Measurements from ENCODE around the gene CPNE2.

CPNE2 gene

GRCh38 chr16:57143149-57143921 is 51.0 kb downstream of the CPNE2 start:
- DNase-seq (ENCODE audit: low spot score in 2 of 2) = no peak
- Histone ChIP-seq H3K9me3 (no peaks in the 10 kb centered on the region), H3K36me3 (replicated peaks) (no peaks in the 10 kb centered on the region), H3K27me3 (ENCODE audit: low read depth) (no peaks in the 10 kb centered on the region), H3K4me1 (no peaks in the 10 kb centered on the region), H3K4me3 (no peak overlapping the region)
- in situ Hi-C loops (cut with MboI; ENCODE audit: low sequenced_read_pairs) = no loop called here

GRCh38 chr16:57144027-57144426 is 51.6 kb downstream of the CPNE2 start:
- H3K4me1 ChIP-seq = no peaks in the 10 kb centered on the region
- in situ Hi-C loops (cut with MboI; ENCODE audit: low sequenced_read_pairs) = no loop called here
- no peaks in the 10 kb centered on the region for H3K9me3 ChIP-seq

DNA sequence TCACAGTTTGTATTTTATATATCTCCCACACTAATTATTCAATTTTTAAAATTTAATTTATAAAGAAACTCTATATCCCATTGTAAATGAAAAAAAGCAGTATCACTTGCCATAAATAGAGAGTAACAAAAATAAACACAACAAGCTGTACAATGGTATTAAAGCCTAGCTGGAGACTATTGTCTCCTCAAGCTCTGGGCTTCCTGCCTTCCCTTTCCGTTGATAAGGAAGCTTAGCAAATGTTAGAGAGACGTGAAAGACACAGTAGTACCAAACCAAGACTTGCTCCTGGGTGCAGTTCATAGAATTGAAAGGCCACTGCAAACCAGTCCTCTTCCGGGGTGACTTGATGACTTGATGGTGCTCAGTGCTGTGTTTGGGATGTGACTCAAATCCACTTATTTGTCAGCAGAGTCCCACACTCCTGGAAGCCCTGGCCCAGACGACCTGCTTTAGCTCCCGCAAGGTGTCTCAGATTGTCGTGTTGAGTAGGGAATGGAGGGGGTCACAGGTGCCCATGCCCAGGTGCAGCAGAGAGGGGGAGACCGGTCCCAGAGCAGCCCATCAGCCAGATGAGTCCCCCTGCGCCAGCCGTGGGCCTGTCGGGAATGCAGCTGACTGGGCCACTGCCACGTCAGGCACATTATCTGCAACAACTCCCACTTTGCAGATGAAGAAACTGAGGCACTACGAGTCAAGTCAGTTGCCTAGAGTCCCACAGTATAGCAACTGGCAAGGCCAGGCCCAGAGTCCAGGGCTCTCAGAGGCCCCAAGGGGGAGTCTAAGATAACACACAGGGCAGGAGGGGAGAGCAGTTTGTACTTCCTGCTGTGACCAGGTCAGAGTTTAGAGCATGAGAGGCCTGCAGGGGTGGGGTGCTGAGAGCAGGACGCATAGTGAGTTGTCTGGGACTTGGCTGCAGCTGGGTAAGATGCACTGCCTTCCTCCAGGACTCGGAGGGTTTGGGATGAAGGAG is 53.0 kb downstream of the CPNE2 start:
- in situ Hi-C loops (cut with MboI; ENCODE audit: low sequenced_read_pairs) = no loop called here
- no peak for DNase-seq (ENCODE audit: low spot score in 2 of 2)
- H3K9me3 ChIP-seq = no peaks in the 10 kb centered on the region
- H3K4me3 ChIP-seq = no peak overlapping the region
- no peaks in the 10 kb centered on the region for H3K27me3 ChIP-seq (ENCODE audit: low read depth)
- no peaks in the 10 kb centered on the region for H3K36me3 ChIP-seq (replicated peaks)
- no peaks in the 10 kb centered on the region for H3K4me1 ChIP-seq

More at GRCh38 chr16:57144027-57144426, 51.6 kb downstream of the CPNE2 start:
- Histone ChIP-seq H3K27me3 (ENCODE audit: low read depth) (no peaks in the 10 kb centered on the region), H3K36me3 (replicated peaks) (no peaks in the 10 kb centered on the region), H3K4me3 (no peak overlapping the region)
- no peak for DNase-seq (ENCODE audit: low spot score in 2 of 2)

DNA sequence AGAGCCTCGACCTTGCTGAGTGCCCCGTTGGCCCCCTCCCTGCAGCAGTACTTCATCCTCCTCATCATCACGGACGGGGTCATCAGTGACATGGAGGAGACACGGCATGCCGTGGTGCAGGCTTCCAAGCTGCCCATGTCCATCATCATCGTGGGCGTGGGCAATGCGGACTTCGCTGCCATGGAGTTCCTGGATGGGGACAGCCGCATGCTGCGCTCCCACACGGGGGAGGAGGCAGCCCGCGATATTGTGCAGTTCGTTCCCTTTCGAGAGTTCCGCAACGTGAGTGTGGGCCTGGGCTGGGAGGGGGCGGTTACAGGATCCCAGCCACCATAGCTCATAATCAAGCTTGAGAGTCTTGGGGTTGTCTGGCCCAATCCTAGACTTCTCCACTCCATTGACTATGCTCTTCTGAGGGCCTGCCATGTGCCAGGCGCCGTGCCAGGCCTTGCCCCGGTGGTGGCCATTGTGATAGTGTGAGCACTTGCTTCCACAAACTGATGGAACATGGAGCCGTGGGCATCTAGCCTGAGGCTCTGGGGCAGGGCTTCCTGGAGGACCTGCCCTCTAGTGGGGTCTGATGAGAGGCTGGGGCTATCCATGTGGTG is 53.8 kb downstream of the CPNE2 start:
- no peak for DNase-seq (ENCODE audit: low spot score in 2 of 2)
- in situ Hi-C loops (cut with MboI; ENCODE audit: low sequenced_read_pairs) = no loop called here
- no peak overlapping the region for H3K4me3 ChIP-seq

GRCh38 chr16:57146735-57147134 is 54.4 kb downstream of the CPNE2 start:
- no peaks in the 10 kb centered on the region; the same call in 1 of the 2 replicates for H3K36me3 ChIP-seq (replicated peaks)
- in situ Hi-C loops (cut with MboI; ENCODE audit: low sequenced_read_pairs) = no loop called here
- no peaks in the 10 kb centered on the region for H3K9me3 ChIP-seq
- no peaks in the 10 kb centered on the region for H3K27me3 ChIP-seq (ENCODE audit: low read depth)
- DNase-seq (ENCODE audit: low spot score in 2 of 2) = peak in 1 of 2 experiments; percentile 39
- no peak overlapping the region for H3K4me3 ChIP-seq
- H3K4me1 ChIP-seq = no peaks in the 10 kb centered on the region

More for the DNA sequence above, 53.8 kb downstream of the CPNE2 start:
- H3K27me3 ChIP-seq (ENCODE audit: low read depth) = no peaks in the 10 kb centered on the region
- H3K4me1 ChIP-seq = no peaks in the 10 kb centered on the region
- no peaks in the 10 kb centered on the region; the same call in 1 of the 2 replicates for H3K36me3 ChIP-seq (replicated peaks)
- H3K9me3 ChIP-seq = no peaks in the 10 kb centered on the region

- Histone ChIP-seq H3K36me3 (replicated peaks) (peaks cover 8% of the 10 kb centered on the region), H3K4me1 (no peaks in the 10 kb centered on the region), H3K4me3 (no peak overlapping the region), H3K27me3 (ENCODE audit: low read depth) (no peaks in the 10 kb centered on the region), H3K9me3 (no peaks in the 10 kb centered on the region)
- DNase-seq (ENCODE audit: low spot score in 2 of 2) = no peak
- in situ Hi-C loops (cut with MboI; ENCODE audit: low sequenced_read_pairs) = no loop called here
Observed at GRCh38 chr16:57147381-57148221, 55.2 kb downstream of the CPNE2 start.

DNA sequence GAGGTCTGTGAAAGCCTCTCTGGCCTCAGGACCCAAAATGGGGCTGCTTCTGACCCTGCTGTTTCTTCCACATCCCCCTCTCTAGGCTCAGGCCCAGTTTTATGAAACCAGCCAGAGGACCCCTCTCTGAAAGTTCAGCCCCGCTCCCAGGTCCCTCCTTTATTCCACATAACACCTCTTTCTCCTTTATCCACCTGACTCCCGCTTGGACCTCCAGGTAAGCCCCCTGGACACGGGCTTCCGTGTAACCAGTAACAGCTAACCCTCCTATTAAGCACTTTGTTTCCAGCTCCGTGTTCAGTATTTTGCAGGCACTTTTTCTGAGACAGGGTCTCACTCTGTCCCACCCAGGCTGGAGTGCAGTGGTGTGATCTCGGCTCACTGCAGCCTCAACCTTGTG is 56.1 kb downstream of the CPNE2 start:
- no peak overlapping the region for H3K4me3 ChIP-seq
- no peaks in the 10 kb centered on the region for H3K9me3 ChIP-seq
- DNase-seq (ENCODE audit: low spot score in 2 of 2) = no peak
- in situ Hi-C loops (cut with MboI; ENCODE audit: low sequenced_read_pairs) = no loop called here
- no peaks in the 10 kb centered on the region for H3K27me3 ChIP-seq (ENCODE audit: low read depth)
- peaks cover 17% of the 10 kb centered on the region for H3K36me3 ChIP-seq (replicated peaks)
- no peaks in the 10 kb centered on the region for H3K4me1 ChIP-seq

DNA sequence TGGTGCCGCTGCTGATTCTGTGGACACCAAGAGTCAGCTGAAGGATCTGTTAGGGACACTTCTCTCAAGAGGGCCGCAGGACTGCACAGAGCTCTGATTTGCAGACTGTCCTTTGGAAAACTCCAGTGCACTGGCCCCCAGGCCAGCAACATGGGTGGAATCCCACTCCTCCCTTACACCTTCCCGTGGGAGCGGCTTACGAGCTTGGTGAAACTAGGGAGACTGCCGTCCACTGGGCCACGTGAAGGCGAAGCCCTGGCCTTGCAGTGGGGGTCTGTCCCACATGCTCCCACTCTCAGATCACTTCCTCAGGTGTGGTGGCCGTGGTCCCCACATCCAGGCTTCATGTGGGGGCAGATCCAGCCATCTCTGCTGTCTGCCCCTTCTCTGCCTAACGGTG is 57.0 kb downstream of the CPNE2 start:
- peaks cover 23% of the 10 kb centered on the region for H3K36me3 ChIP-seq (replicated peaks)
- in situ Hi-C loops (cut with MboI; ENCODE audit: low sequenced_read_pairs) = no loop called here
- no peak for DNase-seq (ENCODE audit: low spot score in 2 of 2)
- no peaks in the 10 kb centered on the region for H3K27me3 ChIP-seq (ENCODE audit: low read depth)
- no peaks in the 10 kb centered on the region for H3K4me1 ChIP-seq
- no peak overlapping the region for H3K4me3 ChIP-seq
- H3K9me3 ChIP-seq = no peaks in the 10 kb centered on the region

- no peak overlapping the region for H3K4me3 ChIP-seq
- H3K9me3 ChIP-seq = no peaks in the 10 kb centered on the region
- H3K4me1 ChIP-seq = no peaks in the 10 kb centered on the region
- in situ Hi-C loops (cut with MboI; ENCODE audit: low sequenced_read_pairs) = no loop called here
- peaks cover 37% of the 10 kb centered on the region for H3K36me3 ChIP-seq (replicated peaks)
- no peak for DNase-seq (ENCODE audit: low spot score in 2 of 2)
- H3K27me3 ChIP-seq (ENCODE audit: low read depth) = no peaks in the 10 kb centered on the region
Observed at GRCh38 chr16:57150682-57151330, 58.4 kb downstream of the CPNE2 start.

- in situ Hi-C loops (cut with MboI; ENCODE audit: low sequenced_read_pairs) = no loop called here
- DNase-seq (ENCODE audit: low spot score in 2 of 2) = no peak
- Histone ChIP-seq H3K27me3 (ENCODE audit: low read depth) (no peaks in the 10 kb centered on the region), H3K4me3 (no peak overlapping the region), H3K36me3 (replicated peaks) (peaks cover 43% of the 10 kb centered on the region), H3K9me3 (no peaks in the 10 kb centered on the region), H3K4me1 (no peaks in the 10 kb centered on the region)
Observed at GRCh38 chr16:57151369-57151768, 59.0 kb downstream of the CPNE2 start.

- peaks cover 48% of the 10 kb centered on the region for H3K36me3 ChIP-seq (replicated peaks)
- H3K4me1 ChIP-seq = no peaks in the 10 kb centered on the region
- in situ Hi-C loops (cut with MboI; ENCODE audit: low sequenced_read_pairs) = no loop called here
Observed at GRCh38 chr16:57152096-57153093, 60.0 kb downstream of the CPNE2 start.

GRCh38 chr16:57153841-57154240 is 61.5 kb downstream of the CPNE2 start:
- DNase-seq (ENCODE audit: low spot score in 2 of 2) = no peak
- H3K36me3 ChIP-seq (replicated peaks) = peaks cover 52% of the 10 kb centered on the region
- H3K4me3 ChIP-seq = no peak overlapping the region
- in situ Hi-C loops (cut with MboI; ENCODE audit: low sequenced_read_pairs) = no loop called here
- no peaks in the 10 kb centered on the region for H3K9me3 ChIP-seq
- no peaks in the 10 kb centered on the region for H3K4me1 ChIP-seq
- H3K27me3 ChIP-seq (ENCODE audit: low read depth) = no peaks in the 10 kb centered on the region

More at GRCh38 chr16:57152096-57153093, 60.0 kb downstream of the CPNE2 start:
- no peaks in the 10 kb centered on the region for H3K27me3 ChIP-seq (ENCODE audit: low read depth)
- DNase-seq (ENCODE audit: low spot score in 2 of 2) = no peak
- H3K4me3 ChIP-seq = no peak overlapping the region
- no peaks in the 10 kb centered on the region for H3K9me3 ChIP-seq

Data from HAP-1 (cell line).